HG03095 (cell line): ENCODE data around the gene IKZF2.

Experiments
- ATAC-seq: cut with Tn5 transposase; IDR thresholded peaks from one replicate; pipeline ENCODE4 v1.9.1; 2021; ENCODE audit warnings: moderate library complexity; ENCODE audit not compliant: unreplicated experiment

Gene IKZF2

GRCh38 chr2:213104092-213104902 is 47.1 kb downstream of the IKZF2 start:
- ATAC-seq = no peak

GRCh38 chr2:213101692-213102460 is 49.5 kb downstream of the IKZF2 start:
- ATAC-seq = no peak

GRCh38 chr2:213101109-213101508 is 50.3 kb downstream of the IKZF2 start:
- no peak for ATAC-seq

GRCh38 chr2:213098612-213099011 is 52.8 kb downstream of the IKZF2 start:
- no peak for ATAC-seq

GRCh38 chr2:213091765-213092164 is 59.6 kb downstream of the IKZF2 start:
- no peak for ATAC-seq

- ATAC-seq = no peak
These were observed 60.6 kb downstream of the IKZF2 start for GRCh38 chr2:213090772-213091171.

GRCh38 chr2:213089438-213089837 is 62.0 kb downstream of the IKZF2 start:
- ATAC-seq = no peak

- no peak for ATAC-seq
These were observed 64.4 kb downstream of the IKZF2 start for GRCh38 chr2:213087040-213087439.

GRCh38 chr2:213086571-213086970 is 64.8 kb downstream of the IKZF2 start:
- ATAC-seq = no peak

- no peak for ATAC-seq
These were observed 65.4 kb downstream of the IKZF2 start for GRCh38 chr2:213086050-213086449.

- no peak for ATAC-seq
These were observed 65.9 kb downstream of the IKZF2 start for GRCh38 chr2:213085538-213085937.

- no peak for ATAC-seq
These were observed 67.2 kb downstream of the IKZF2 start for GRCh38 chr2:213084261-213084660.

GRCh38 chr2:213080969-213081617 is 70.3 kb downstream of the IKZF2 start:
- no peak for ATAC-seq

GRCh38 chr2:213079756-213080155 is 71.7 kb downstream of the IKZF2 start:
- no peak for ATAC-seq

- ATAC-seq = no peak
These were observed 72.7 kb downstream of the IKZF2 start for GRCh38 chr2:213078686-213079085.

GRCh38 chr2:213069531-213069930 is 81.9 kb downstream of the IKZF2 start:
- ATAC-seq = no peak

GRCh38 chr2:213068676-213069359 is 82.6 kb downstream of the IKZF2 start:
- ATAC-seq = no peak

- no peak for ATAC-seq
These were observed 83.5 kb downstream of the IKZF2 start for GRCh38 chr2:213067888-213068287.

GRCh38 chr2:213066443-213066743 is 85.0 kb downstream of the IKZF2 start:
- ATAC-seq = no peak

GRCh38 chr2:213065583-213066442 is 85.6 kb downstream of the IKZF2 start:
- ATAC-seq = no peak
